ENCODE results near the gene LTO1.

DNA sequence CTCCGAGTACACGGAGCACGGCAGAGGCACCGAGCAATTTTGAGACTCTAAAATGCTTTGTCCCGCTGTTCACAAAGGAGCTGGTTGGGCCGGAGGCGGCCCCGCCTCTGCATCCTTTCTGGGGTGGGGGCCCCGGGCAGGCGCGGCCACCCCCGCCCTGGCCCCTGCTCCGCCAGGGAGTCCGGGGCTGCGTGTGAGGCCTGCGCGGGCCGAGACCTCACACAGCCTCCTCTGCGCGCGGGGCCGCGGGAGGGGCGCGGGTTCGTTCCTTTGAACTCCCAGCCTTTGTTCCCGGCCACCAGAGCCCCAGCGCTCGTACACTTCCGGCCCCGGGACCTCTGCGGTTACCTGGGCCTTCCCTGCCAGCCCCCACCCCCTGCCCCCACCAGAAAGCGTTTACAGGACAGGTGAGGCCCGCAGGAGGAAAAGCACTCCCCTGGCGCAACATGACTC is 27.1 kb upstream of the LTO1 start:
- TF ChIP-seq POLR2A (IDR thresholded peaks at IDR 0.05; ENCODE audit: low read depth, low read length) (no peak), TAF1 (IDR thresholded peaks at IDR 0.05; ENCODE audit: borderline replicate concordance, low read depth, low read length) (no peak), POLR2AphosphoS5 (IDR thresholded peaks at IDR 0.05; ENCODE audit: low read depth, low read length) (no peak)

All from GM12892 (cell line).